Mesendoderm (in vitro differentiated cells): ENCODE data around the gene PDZD2.
"Not testable (repeated sequence)": the region's sequence is repeated elsewhere in the genome, so short reads cannot be mapped to it uniquely, and the experiment has no call there.

ENCODE experiments used
- DNase-seq: peaks from one replicate; pipeline ENCODE4 v3.0.0; 2013
- H2AK5ac ChIP-seq: 2 replicates; pipeline ENCODE4 v1.6.1; 2013; ENCODE audit warnings: low read length, inconsistent platforms
- H2BK120ac ChIP-seq: 2 replicates; pipeline ENCODE4 v1.6.1; 2013; ENCODE audit warnings: low read depth, mild to moderate bottlenecking, low read length, moderate library complexity, mixed read lengths
- H2BK15ac ChIP-seq: replicated peaks from 2 replicates; pipeline ENCODE4 v1.6.1; 2013; ENCODE audit warnings: low read depth, mild to moderate bottlenecking, moderate library complexity
- H2BK5ac ChIP-seq: 2 replicates; pipeline ENCODE4 v1.6.1; 2013; ENCODE audit warnings: low read length, inconsistent platforms
- H3K18ac ChIP-seq: 2 replicates; pipeline ENCODE4 v1.6.1; 2013; ENCODE audit warnings: mild to moderate bottlenecking, low read length, mixed read lengths
- H3K23ac ChIP-seq: one replicate; pipeline ENCODE4 v1.6.1; 2013; ENCODE audit warnings: low read length
- H3K27ac ChIP-seq: 2 replicates; pipeline ENCODE4 v1.5.1; 2013; ENCODE audit warnings: low read depth, mild to moderate bottlenecking, inconsistent platforms, low read length, moderate library complexity
- H3K27me3 ChIP-seq: 2 replicates; pipeline ENCODE4 v1.6.1; 2013; ENCODE audit warnings: low read length, control low read depth, mild to moderate bottlenecking, inconsistent platforms; ENCODE audit not compliant: insufficient read depth, poor library complexity
- H3K36me3 ChIP-seq: 2 replicates; pipeline ENCODE4 v1.6.1; 2013; ENCODE audit warnings: low read length, inconsistent platforms; ENCODE audit not compliant: control insufficient read depth, insufficient read depth
- H3K4ac ChIP-seq: one replicate; pipeline ENCODE4 v1.6.1; 2013; ENCODE audit warnings: low read depth, mild to moderate bottlenecking, low read length, moderate library complexity
- H3K4me1 ChIP-seq: 2 replicates; pipeline ENCODE4 v1.6.1; 2013; ENCODE audit warnings: low read depth, low read length, inconsistent platforms; ENCODE audit not compliant: control insufficient read depth
- H3K4me2 ChIP-seq: 2 replicates; pipeline ENCODE4 v1.6.1; 2013; ENCODE audit warnings: low read length
- H3K4me3 ChIP-seq: 2 replicates; pipeline ENCODE4 v1.5.1; 2013; ENCODE audit warnings: mild to moderate bottlenecking, low read length
- H3K56ac ChIP-seq: one replicate; pipeline ENCODE4 v1.6.1; 2013; ENCODE audit warnings: low read length
- H3K79me1 ChIP-seq: 2 replicates; pipeline ENCODE4 v1.6.1; 2013; ENCODE audit warnings: low read length, inconsistent platforms
- H3K79me2 ChIP-seq: 2 replicates; pipeline ENCODE4 v1.6.1; 2013; ENCODE audit warnings: mild to moderate bottlenecking, low read length; ENCODE audit not compliant: control insufficient read depth, insufficient read depth
- H3K9ac ChIP-seq: 2 replicates; pipeline ENCODE4 v1.6.1; 2013; ENCODE audit warnings: low read length, inconsistent platforms
- H4K5ac ChIP-seq: one replicate; pipeline ENCODE4 v1.6.1; 2013; ENCODE audit warnings: low read length
- H4K8ac ChIP-seq: one replicate; pipeline ENCODE4 v1.6.1; 2013; ENCODE audit warnings: low read depth, mild to moderate bottlenecking, control low read depth, low read length, moderate library complexity
- WGBS: extraction: QIAGEN DNeasy Blood & Tissue Kit; methylation state at CpG from one replicate; pipeline ENCODE4 v1.1.7; 2013; ENCODE audit warnings: low lambda C conversion rate, missing lambda C conversion rate; ENCODE audit not compliant: insufficient coverage; ENCODE audit errors: extremely low coverage; 5-methylcytosine and 5-hydroxymethylcytosine counted together

The PDZD2 gene

GRCh38 chr5:32116574-32117313 is 477.8 kb downstream of the PDZD2 start:
- H3K36me3 ChIP-seq = no peaks in the 10 kb centered on the region
- no peaks in the 10 kb centered on the region for H3K27me3 ChIP-seq
- WGBS = no CpG with 5 or more reads among the region's 4 CpGs

GRCh38 chr5:32118922-32119321 is 480.0 kb downstream of the PDZD2 start:
- not testable (repeated sequence) for H3K27me3 ChIP-seq, H2AK5ac ChIP-seq, H2BK5ac ChIP-seq, H3K79me2 ChIP-seq, H4K8ac ChIP-seq, H3K4me1 ChIP-seq, H3K56ac ChIP-seq, H2BK15ac ChIP-seq, H3K4me3 ChIP-seq, H3K79me1 ChIP-seq, H4K5ac ChIP-seq, H3K18ac ChIP-seq, H3K9ac ChIP-seq, H3K4ac ChIP-seq, H3K27ac ChIP-seq, DNase-seq, H2BK120ac ChIP-seq, H3K23ac ChIP-seq, H3K36me3 ChIP-seq, H3K4me2 ChIP-seq
- no CpG with 5 or more reads among the region's 8 CpGs for WGBS

More at GRCh38 chr5:32116574-32117313, 477.8 kb downstream of the PDZD2 start:
- Histone ChIP-seq H3K4me1 (no peaks in the 10 kb centered on the region), H3K9ac (no peak overlapping the region), H3K4me2 (no peak overlapping the region), H2BK15ac (no peak overlapping the region), H3K4me3 (no peak overlapping the region), H2BK5ac (no peak overlapping the region), H3K27ac (no peak overlapping the region), H3K79me1 (peaks cover 4% of the 10 kb centered on the region), H2BK120ac (no peak overlapping the region), H2AK5ac (no peak overlapping the region), H4K8ac (no peak overlapping the region), H3K56ac (no peak overlapping the region), H3K4ac (no peak overlapping the region), H3K23ac (no peak overlapping the region), H3K18ac (no peak overlapping the region), H3K79me2 (peaks cover 1% of the 10 kb centered on the region), H4K5ac (no peak overlapping the region)
- no peak for DNase-seq

- Histone ChIP-seq H4K5ac (no peak overlapping the region), H3K79me1 (peaks cover 14% of the 10 kb centered on the region), H2BK5ac (no peak overlapping the region), H3K23ac (no peak overlapping the region), H3K56ac (no peak overlapping the region), H3K4me1 (no peaks in the 10 kb centered on the region), H3K18ac (no peak overlapping the region), H3K27ac (no peak overlapping the region), H3K36me3 (peaks cover 4% of the 10 kb centered on the region), H3K4me2 (no peak overlapping the region), H3K9ac (no peak overlapping the region), H2BK15ac (no peak overlapping the region), H3K27me3 (no peaks in the 10 kb centered on the region), H3K4me3 (no peak overlapping the region), H2BK120ac (no peak overlapping the region), H3K4ac (no peak overlapping the region), H2AK5ac (no peak overlapping the region), H3K79me2 (peaks cover 11% of the 10 kb centered on the region), H4K8ac (no peak overlapping the region)
- WGBS = no CpG with 5 or more reads among the region's 8 CpGs
- DNase-seq = no peak
Measured at GRCh38 chr5:32123058-32123805, 484.3 kb downstream of the PDZD2 start.

GRCh38 chr5:32123889-32124676 is 485.2 kb downstream of the PDZD2 start:
- H3K56ac ChIP-seq = no peak overlapping the region
- H3K4ac ChIP-seq = no peak overlapping the region
- WGBS = no CpG with 5 or more reads among the region's 6 CpGs
- no peak overlapping the region for H3K23ac ChIP-seq
- no peak overlapping the region for H2BK5ac ChIP-seq
- no peaks in the 10 kb centered on the region for H3K4me1 ChIP-seq
- no peak overlapping the region for H2BK15ac ChIP-seq
- no peak overlapping the region for H4K8ac ChIP-seq
- H3K79me2 ChIP-seq = peaks cover 11% of the 10 kb centered on the region
- H2AK5ac ChIP-seq = no peak overlapping the region
- no peak overlapping the region for H3K4me2 ChIP-seq
- no peak overlapping the region for H3K9ac ChIP-seq
- no peak overlapping the region for H3K18ac ChIP-seq
- no peak overlapping the region for H4K5ac ChIP-seq
- DNase-seq = no peak
- H3K27me3 ChIP-seq = no peaks in the 10 kb centered on the region
- H3K27ac ChIP-seq = no peak overlapping the region
- H3K4me3 ChIP-seq = no peak overlapping the region
- peaks cover 4% of the 10 kb centered on the region for H3K36me3 ChIP-seq
- H2BK120ac ChIP-seq = no peak overlapping the region
- H3K79me1 ChIP-seq = peaks cover 14% of the 10 kb centered on the region

- no peak overlapping the region for H4K5ac ChIP-seq
- peaks cover 15% of the 10 kb centered on the region for H3K79me2 ChIP-seq
- no peak overlapping the region for H2BK15ac ChIP-seq
- H3K36me3 ChIP-seq = peaks cover 4% of the 10 kb centered on the region
- H3K18ac ChIP-seq = no peak overlapping the region
- no peak overlapping the region for H3K56ac ChIP-seq
- H2BK5ac ChIP-seq = no peak overlapping the region
- H3K23ac ChIP-seq = no peak overlapping the region
- no peak overlapping the region for H2AK5ac ChIP-seq
- no peak overlapping the region for H4K8ac ChIP-seq
- H3K4me3 ChIP-seq = no peak overlapping the region
- no peak overlapping the region for H3K9ac ChIP-seq
- H2BK120ac ChIP-seq = no peak overlapping the region
- no peak for DNase-seq
- WGBS = no CpG with 5 or more reads among the region's 1 CpG
- H3K4me1 ChIP-seq = no peaks in the 10 kb centered on the region
- H3K27ac ChIP-seq = no peak overlapping the region
- H3K27me3 ChIP-seq = no peaks in the 10 kb centered on the region
- peaks cover 15% of the 10 kb centered on the region for H3K79me1 ChIP-seq
- no peak overlapping the region for H3K4ac ChIP-seq
- no peak overlapping the region for H3K4me2 ChIP-seq
Measured at GRCh38 chr5:32126691-32127090, 487.8 kb downstream of the PDZD2 start.
